H1 (cell line): ENCODE measurements around the gene ZFTA. TPM values are rescaled to one million over a fixed set of nuclear protein-coding genes. Genes with fewer than 3 reads are reported as not detected.
"Not testable (repeated sequence)": the region's sequence is repeated elsewhere in the genome, so short reads cannot be mapped to it uniquely, and the experiment has no call there.

ENCODE experiments used
- CTCF ChIA-PET: fragments of 300-600 bp; sonication (Branson Sonifier 250); formaldehyde crosslinking; loops from one replicate; lab custom pipeline; 2021; ENCODE audit not compliant: partially characterized antibody; lab: Charles Lee
- POLR2A ChIA-PET: fragments of 300-600 bp; sonication (Branson Sonifier 250); formaldehyde crosslinking; loops from one replicate; lab custom pipeline; 2021; ENCODE audit warnings: inconsistent platforms; ENCODE audit not compliant: partially characterized antibody; lab: Charles Lee
- DNase-seq, 2 experiments: peaks; one replicate each; pipeline versions ENCODE4 v3.0.0 to v3.0.0-alpha.2; 2010 to 2022; ENCODE audit warnings: low spot score in 2 of 2, low read depth in 1 of 2, mixed read lengths in 1 of 2
- FAIRE-seq: peaks from 2 replicates; lab custom pipeline; 2011; peaks lifted over from hg19 to GRCh38; lab: Jason Lieb, UNC
- H2AFZ ChIP-seq: 2 replicates; pipeline ENCODE4 v1.8.1; 2012; ENCODE audit warnings: low read length, inconsistent platforms
- H2AK5ac ChIP-seq: 2 replicates; pipeline ENCODE4 v1.6.1; 2013; ENCODE audit warnings: low read depth, low read length
- H2BK120ac ChIP-seq: replicated peaks from 2 replicates; pipeline ENCODE3; 2013; ENCODE audit warnings: low read depth, low read length, inconsistent platforms
- H2BK12ac ChIP-seq: 2 replicates; pipeline ENCODE4 v1.6.1; 2013; ENCODE audit warnings: low read depth, low read length
- H2BK15ac ChIP-seq: 2 replicates; pipeline ENCODE4 v1.6.1; 2013; ENCODE audit warnings: low read length
- H2BK20ac ChIP-seq: 2 replicates; pipeline ENCODE4 v1.6.1; 2013; ENCODE audit warnings: low read length
- H2BK5ac ChIP-seq: 2 replicates; pipeline ENCODE4 v1.6.1; 2013; ENCODE audit warnings: low read depth, low read length
- H3K14ac ChIP-seq: 2 replicates; pipeline ENCODE4 v1.6.1; 2013; ENCODE audit warnings: inconsistent platforms; ENCODE audit not compliant: insufficient read length
- H3K18ac ChIP-seq: 2 replicates; pipeline ENCODE4 v1.6.1; 2013; ENCODE audit warnings: low read length; ENCODE audit errors: extremely low read depth
- H3K23ac ChIP-seq: 2 replicates; pipeline ENCODE4 v1.6.1; 2013; ENCODE audit warnings: inconsistent platforms; ENCODE audit not compliant: insufficient read length
- H3K23me2 ChIP-seq: 2 replicates; pipeline ENCODE4 v1.6.1; 2013; ENCODE audit warnings: low read depth, low read length
- H3K27ac ChIP-seq: 2 replicates; pipeline ENCODE4 v1.6.1; 2011; ENCODE audit warnings: low read depth, low read length, inconsistent platforms
- H3K27me3 ChIP-seq, 4 experiments: replicated peaks in 1 of 4; 1 replicate in 1 of 4; 2 replicates in 3 of 4; pipeline versions ENCODE4 v1.6.1 to v1.8.1; 2011 to 2013; ENCODE audit warnings: low read length in 3 of 4, mild to moderate bottlenecking in 3 of 4, inconsistent platforms in 2 of 4, mixed read lengths in 2 of 4, moderate library complexity in 1 of 4; ENCODE audit not compliant: control insufficient read depth in 3 of 4, insufficient read depth in 3 of 4; ENCODE audit errors: extremely low read depth in 1 of 4
- H3K36me3 ChIP-seq, 4 experiments: 2 replicates each; pipeline versions ENCODE4 v1.6.1 to v1.8.1; 2011 to 2013; ENCODE audit warnings: mild to moderate bottlenecking in 4 of 4, low read length in 3 of 4, moderate library complexity in 2 of 4, control low read depth in 1 of 4, inconsistent platforms in 1 of 4; ENCODE audit not compliant: insufficient read depth in 4 of 4, control insufficient read depth in 2 of 4
- H3K4ac ChIP-seq: replicated peaks from 2 replicates; pipeline ENCODE3; 2013; ENCODE audit warnings: low read length, low read depth, mixed read lengths, inconsistent platforms; ENCODE audit not compliant: insufficient read length
- H3K4me1 ChIP-seq, 4 experiments: replicated peaks in 1 of 4; 1 replicate in 1 of 4; 2 replicates in 3 of 4; pipeline versions ENCODE4 v1.6.1 to v1.8.1; 2011 to 2013; ENCODE audit warnings: low read length in 3 of 4, inconsistent platforms in 2 of 4, mixed read lengths in 1 of 4; ENCODE audit not compliant: insufficient read depth in 4 of 4, control insufficient read depth in 3 of 4
- H3K4me2 ChIP-seq, 2 experiments: 2 replicates each; pipeline versions ENCODE4 v1.6.1 to v1.8.1; 2011 to 2013; ENCODE audit warnings: low read depth in 2 of 2, low read length in 2 of 2, control low read depth in 1 of 2, inconsistent platforms in 1 of 2, mild to moderate bottlenecking in 1 of 2; ENCODE audit not compliant: insufficient read depth in 1 of 2
- H3K4me3 ChIP-seq, 4 experiments: fragments of 200-600, 300-600 bp in 1 of 4; sonication (generic), shearing (Covaris generic), sonication (Bioruptor Twin) in 1 of 4; 2 replicates each; pipeline versions ENCODE4 v1.5.1 to v1.8.1; 2011 to 2016; ENCODE audit warnings: low read length in 4 of 4, low read depth in 3 of 4, control low read depth in 2 of 4, inconsistent platforms in 2 of 4, mild to moderate bottlenecking in 2 of 4, mixed read lengths in 1 of 4, moderate library complexity in 1 of 4; ENCODE audit not compliant: insufficient read depth in 2 of 4; ENCODE audit errors: extremely low read depth in 1 of 4
- H3K56ac ChIP-seq: replicated peaks from 2 replicates; pipeline ENCODE3; 2013; ENCODE audit warnings: low read depth, mild to moderate bottlenecking, mixed read lengths, low read length, inconsistent platforms; ENCODE audit not compliant: insufficient read length
- H3K79me1 ChIP-seq: 2 replicates; pipeline ENCODE4 v1.6.1; 2013; ENCODE audit warnings: low read depth, low read length, control low read depth
- H3K79me2 ChIP-seq, 2 experiments: 2 replicates each; pipeline versions ENCODE4 v1.6.1 to v1.8.1; 2012 to 2013; ENCODE audit warnings: low read length in 2 of 2, mild to moderate bottlenecking in 2 of 2, inconsistent platforms in 1 of 2; ENCODE audit not compliant: insufficient read depth in 2 of 2, control insufficient read depth in 1 of 2
- H3K9ac ChIP-seq, 4 experiments: replicated peaks in 1 of 4; 1 replicate in 1 of 4; 2 replicates in 3 of 4; pipeline versions ENCODE4 v1.6.1 to v1.8.1; 2011 to 2013; ENCODE audit warnings: low read depth in 3 of 4, low read length in 3 of 4, control low read depth in 2 of 4, mild to moderate bottlenecking in 2 of 4, moderate library complexity in 2 of 4, inconsistent platforms in 1 of 4; ENCODE audit errors: extremely low read depth in 1 of 4
- H3K9me3 ChIP-seq, 2 experiments: 2 replicates each; pipeline versions ENCODE4 v1.6.1 to v1.8.1; 2012 to 2013; ENCODE audit warnings: mild to moderate bottlenecking in 2 of 2, moderate library complexity in 2 of 2, control low read depth in 1 of 2, inconsistent platforms in 1 of 2, low read depth in 1 of 2, low read length in 1 of 2, mixed read lengths in 1 of 2; ENCODE audit not compliant: insufficient read depth in 2 of 2
- H4K20me1 ChIP-seq, 2 experiments: replicated peaks in 1 of 2; 2 replicates each; pipeline versions ENCODE3 to v1.8.1; 2011 to 2013; ENCODE audit warnings: inconsistent platforms in 2 of 2, low read length in 2 of 2, mild to moderate bottlenecking in 1 of 2; ENCODE audit not compliant: insufficient read depth in 2 of 2, control insufficient read depth in 1 of 2
- H4K5ac ChIP-seq: 2 replicates; pipeline ENCODE4 v1.6.1; 2013; ENCODE audit warnings: low read length, low read depth, mixed read lengths, inconsistent platforms; ENCODE audit not compliant: insufficient read length
- H4K8ac ChIP-seq: 2 replicates; pipeline ENCODE4 v1.8.0; 2013; ENCODE audit warnings: mild to moderate bottlenecking, moderate library complexity, low read length, inconsistent platforms; ENCODE audit not compliant: insufficient read depth; ENCODE audit errors: extremely low read depth
- H4K91ac ChIP-seq: replicated peaks from 2 replicates; pipeline ENCODE3; 2013; ENCODE audit warnings: low read length, mixed read lengths, inconsistent platforms; ENCODE audit not compliant: insufficient read length
- WGBS, 2 experiments: shearing (Covaris generic) in 1 of 2; methylation state at CpG; one replicate each; pipeline versions ENCODE4 v1.1.6 to v1.1.7; 2013 to 2015; ENCODE audit warnings: low lambda C conversion rate in 2 of 2, mixed read lengths in 2 of 2, inconsistent platforms in 1 of 2, low coverage in 1 of 2, missing lambda C conversion rate in 1 of 2; ENCODE audit not compliant: insufficient replicate concordance in 2 of 2, insufficient coverage in 1 of 2, insufficient read length in 1 of 2; ENCODE audit errors: extremely low coverage in 1 of 2, missing lambda C conversion rate in 1 of 2; 5-methylcytosine and 5-hydroxymethylcytosine counted together
- polyA plus RNA-seq, 7 experiments: library from polyadenylated mRNA; depleted of rRNA in 3 of 7; stranded (reverse) in 5 of 7; unstranded in 2 of 7; fragments of >200 nt in 5 of 7; fragments of 200-250 nt in 2 of 7; gene quantifications; 1 replicate in 5 of 7; 2 replicates in 1 of 7; 4 replicates in 1 of 7; pipeline versions ENCODE4 v1.2.1 to v1.2.3, GENCODE V29; 2011 to 2013; ENCODE audit warnings: missing spikeins in 2 of 7, mixed read lengths in 2 of 7
- total RNA-seq: library from RNA; stranded (reverse); fragmentation: NEBNext Ultra II Directional; extraction: Animal tissue kit (Norgen Biotek cat#: 25700); gene quantifications from 2 replicates; pipeline ENCODE4 v1.2.1, GENCODE V29; 2021

The ZFTA gene
- total and polyA plus RNA-seq, 2 of the 8 experiments (the other 6 are each of a cell fraction or from before 2014, with no cell fraction given), result 9.5 to 34.0 TPM

DNA sequence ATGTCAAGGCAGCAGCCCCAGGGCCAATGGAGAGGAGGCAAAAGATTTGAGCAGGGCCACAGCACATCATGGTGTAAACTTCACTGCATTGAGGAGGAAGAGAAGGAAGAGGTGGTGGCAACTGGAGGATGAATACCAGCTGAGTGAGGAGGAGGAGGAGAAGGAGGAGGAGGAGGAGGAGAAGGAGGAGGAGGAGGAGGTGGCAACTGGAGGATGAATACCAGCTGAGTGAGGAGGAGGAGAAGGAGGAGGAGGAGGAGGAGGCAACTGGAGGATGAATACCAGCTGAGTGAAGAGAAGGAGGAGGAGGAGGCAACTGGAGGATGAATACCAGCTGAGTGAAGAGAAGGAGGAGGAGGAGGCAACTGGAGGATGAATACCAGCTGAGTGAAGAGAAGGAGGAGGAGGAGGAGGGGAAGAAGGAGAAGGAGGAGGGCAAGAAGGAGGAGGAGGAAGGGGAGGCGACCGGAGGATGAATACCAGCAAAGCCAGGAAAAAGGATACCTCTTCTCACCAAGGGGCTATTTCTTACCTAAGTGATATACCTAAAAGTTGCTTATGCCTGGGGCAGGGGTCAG, 3.3 kb upstream of the ZFTA start:
- POLR2A ChIA-PET, result interaction anchor here (0.9 to 2.6 kb wide), 4 partner anchors 10 to 219 kb away, joined by 3 to 9 read pairs (median 4); no protein-coding TSS in a partner anchor
- not testable (repeated sequence) for H3K18ac ChIP-seq, H3K79me1 ChIP-seq, H3K23ac ChIP-seq, H3K14ac ChIP-seq, H3K9ac ChIP-seq, H3K9me3 ChIP-seq, H3K4me2 ChIP-seq, H2AK5ac ChIP-seq, H2BK120ac ChIP-seq, H4K91ac ChIP-seq, H2BK20ac ChIP-seq, H2BK15ac ChIP-seq, H4K8ac ChIP-seq, H3K4me3 ChIP-seq, H3K36me3 ChIP-seq, H4K20me1 ChIP-seq, DNase-seq, H3K4me1 ChIP-seq, H2AFZ ChIP-seq, H3K4ac ChIP-seq, H3K27ac ChIP-seq, H3K56ac ChIP-seq, H2BK5ac ChIP-seq, FAIRE-seq, H4K5ac ChIP-seq
- Histone ChIP-seq H2BK12ac (peak overlapping the region; percentile 43; the same call in 1 of the 2 replicates), H3K27me3 (peaks cover 0 to 16% (median 13%) of the 10 kb centered on the region in 4 experiments; a peak in 6 of 7 replicates), H3K23me2 (peaks cover 11% of the 10 kb centered on the region), H3K79me2 (peaks cover 0 to 10% of the 10 kb centered on the region in 2 experiments; a peak in 2 of 4 replicates)
- WGBS, 2 experiments, result 72% methylated on average over 2 of the region's 2 CpGs; no CpG with 5 or more reads in 1 of the 2 experiments
- CTCF ChIA-PET, result interaction anchor here (0.6 to 1.1 kb wide), 3 partner anchors 40 to 183 kb away, joined by 3 read pairs; no protein-coding TSS in a partner anchor
